MCF 10A (cell line): ENCODE measurements around the gene DAPK2. TPM values are rescaled to one million over a fixed set of nuclear protein-coding genes. Genes with fewer than 3 reads are reported as not detected.

ENCODE experiments used
- BruUV-seq: library from RNA; stranded (reverse); fragments of 400-500 nt; replicated peaks from 2 replicates; lab custom pipeline; 2021; lab: Mats Ljungman, UMichigan
- CTCF ChIA-PET: fragments of 300-600 bp; sonication (Branson Sonifier 250); formaldehyde crosslinking; extraction: SDS; loops from one replicate; lab custom pipeline; 2021; ENCODE audit warnings: antibody characterized with exemption, inconsistent platforms; lab: Yijun Ruan, JAX
- POLR2A ChIA-PET: fragments of 300-600, 350-650 bp; sonication (Branson Sonifier 250); formaldehyde crosslinking; extraction: SDS; loops from one replicate; lab custom pipeline; 2020; ENCODE audit warnings: antibody characterized with exemption, inconsistent platforms; lab: Yijun Ruan, JAX
- DNase-seq: peaks from one replicate; pipeline ENCODE4 v3.0.0-alpha.2; 2018; ENCODE audit not compliant: unreplicated experiment
- H3K27ac Mint-ChIP-seq: one replicate; pipeline ENCODE4 v1.8.0; 2022; ENCODE audit warnings: mild to moderate bottlenecking, low read depth, mixed read lengths; ENCODE audit not compliant: unreplicated experiment
- H3K27me3 Mint-ChIP-seq: one replicate; pipeline ENCODE4 v1.8.0; 2022; ENCODE audit warnings: mixed read lengths; ENCODE audit not compliant: insufficient read depth, unreplicated experiment
- H3K36me3 Mint-ChIP-seq: one replicate; pipeline ENCODE4 v1.8.0; 2022; ENCODE audit warnings: mild to moderate bottlenecking, moderate library complexity, mixed read lengths; ENCODE audit not compliant: insufficient read depth, unreplicated experiment
- H3K4me1 Mint-ChIP-seq: one replicate; pipeline ENCODE4 v1.8.0; 2022; ENCODE audit warnings: mixed read lengths; ENCODE audit not compliant: insufficient read depth, unreplicated experiment
- H3K4me3 Mint-ChIP-seq: one replicate; pipeline ENCODE4 v1.8.0; 2022; ENCODE audit warnings: mild to moderate bottlenecking, moderate library complexity, mixed read lengths; ENCODE audit not compliant: unreplicated experiment
- H3K9me3 Mint-ChIP-seq: one replicate; pipeline ENCODE4 v1.8.0; 2022; ENCODE audit warnings: mixed read lengths; ENCODE audit not compliant: unreplicated experiment
- CTCF ChIP-seq: fragments of 200-600 bp; IDR thresholded peaks from one replicate; pipeline ENCODE4 v1.8.0; 2022; ENCODE audit warnings: antibody characterized with exemption, mild to moderate bottlenecking; ENCODE audit not compliant: unreplicated experiment
- intact Hi-C: fragments of 100-400 bp; cut with micrococcal nuclease; formaldehyde crosslinking; loops from 2 replicates; pipeline ENCODE4 v1.14.1; 2022
- total RNA-seq: library from RNA; stranded (reverse); gene quantifications from 2 replicates; pipeline ENCODE4 v1.2.3, GENCODE V29; 2022

DAPK2 gene
- total RNA-seq, 1 experiment from 2014 or later: 4.6 TPM

GRCh38 chr15:63944681-63944955 is 101.7 kb downstream of the DAPK2 start:
- no peak overlapping the region for H3K27ac Mint-ChIP-seq
- BruUV-seq: no TSS peak
- no peaks in the 10 kb centered on the region for H3K36me3 Mint-ChIP-seq
- H3K27me3 Mint-ChIP-seq: no peaks in the 10 kb centered on the region
- H3K4me3 Mint-ChIP-seq: no peak overlapping the region
- intact Hi-C loops: no loop called here
- CTCF ChIA-PET: interaction anchor here (0.5 to 5.2 kb wide), 28 partner anchors 9 to 786 kb away, joined by 3 to 109 read pairs (median 6); partner anchors contain the start of gene DAPK2
- TF ChIP-seq CTCF: no peak
- DNase-seq: no peak
- peaks cover 17% of the 10 kb centered on the region for H3K4me1 Mint-ChIP-seq
- no peaks in the 10 kb centered on the region for H3K9me3 Mint-ChIP-seq
- POLR2A ChIA-PET: interaction anchor here (1.3 to 2.9 kb wide), 4 partner anchors 60 to 149 kb away, joined by 6 to 28 read pairs (median 24); partner anchors contain the start of genes CIAO2A and DAPK2

- intact Hi-C loops: no loop called here
- Mint-ChIP-seq H3K4me1 (peaks cover 17% of the 10 kb centered on the region), H3K27ac (no peak overlapping the region), H3K4me3 (no peak overlapping the region), H3K27me3 (no peaks in the 10 kb centered on the region), H3K9me3 (no peaks in the 10 kb centered on the region), H3K36me3 (peaks cover 5% of the 10 kb centered on the region)
- ChIA-PET CTCF (interaction anchor here (0.5 to 5.2 kb wide), 17 partner anchors 12 to 786 kb away, joined by 3 to 109 read pairs (median 5); partner anchors contain the start of gene DAPK2), POLR2A (interaction anchor here (2.9 kb wide), 2 partner anchors 60 to 66 kb away, joined by 25 to 28 read pairs; no protein-coding TSS in a partner anchor)
- no TSS peak for BruUV-seq
- no peak for TF ChIP-seq CTCF
- DNase-seq: no peak
Observed at GRCh38 chr15:63943829-63944680, 102.2 kb downstream of the DAPK2 start.

GRCh38 chr15:63942486-63943365 is 103.6 kb downstream of the DAPK2 start:
- H3K9me3 Mint-ChIP-seq: no peaks in the 10 kb centered on the region
- peaks cover 7% of the 10 kb centered on the region for H3K36me3 Mint-ChIP-seq
- no peaks in the 10 kb centered on the region for H3K27me3 Mint-ChIP-seq
- no peak for DNase-seq
- ChIA-PET CTCF (interaction anchor here (0.6 to 5.2 kb wide), 4 partner anchors 26 to 476 kb away, joined by 3 to 49 read pairs (median 6); partner anchors contain the start of gene DAPK2), POLR2A (no interaction called here)
- no peak for TF ChIP-seq CTCF
- no peak overlapping the region for H3K4me3 Mint-ChIP-seq
- H3K4me1 Mint-ChIP-seq: peaks cover 17% of the 10 kb centered on the region
- no TSS peak for BruUV-seq
- H3K27ac Mint-ChIP-seq: no peak overlapping the region
- intact Hi-C loops: no loop called here
